Stomach (tissue), 4 donors: ENCODE data around the gene NPNT.

ENCODE experiments used
- POLR2A ChIP-seq, 4 donors: fragments of 450-650 bp; IDR thresholded peaks; one replicate each; pipeline ENCODE4 v1.6.1; 2016; ENCODE audit warnings: antibody characterized with exemption in 4 of 4, control low read depth in 2 of 4, mild to moderate bottlenecking in 1 of 4, moderate library complexity in 1 of 4
- TF ChIP-seq, protein P1 (sequence below), 7 experiments: fragments of 450-650 bp in 4 of 7; fragments of 200-600 bp in 3 of 7; sonication (generic) in 3 of 7; IDR thresholded peaks; one replicate each; pipeline ENCODE4 v1.5.1; 2016 to 2019; ENCODE audit warnings: antibody characterized with exemption in 7 of 7, control low read depth in 2 of 7, mild to moderate bottlenecking in 1 of 7

DNA sequence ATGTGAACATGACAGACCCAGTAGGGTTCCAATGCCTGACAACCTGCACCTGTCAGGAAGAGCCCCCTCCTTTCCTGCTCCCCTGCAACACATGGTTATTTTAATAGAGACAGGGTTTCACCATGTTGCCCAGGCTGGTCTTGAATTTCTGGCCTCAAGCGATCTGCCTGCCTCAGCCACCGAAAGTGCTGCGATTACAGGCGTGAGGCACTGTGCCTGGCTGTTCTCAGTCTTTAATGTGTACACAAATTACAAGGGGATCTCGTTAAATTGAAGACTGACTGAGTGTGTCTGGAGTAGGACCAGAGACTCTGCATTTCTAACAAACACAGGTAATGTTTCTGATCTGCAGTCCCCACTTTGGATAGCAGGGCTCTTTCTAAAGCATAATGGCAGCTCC, 55.4 kb downstream of the NPNT start:
- TF ChIP-seq POLR2A (IDR thresholded peaks at IDR 0.05), result no peak
- TF ChIP-seq, protein P1, sequence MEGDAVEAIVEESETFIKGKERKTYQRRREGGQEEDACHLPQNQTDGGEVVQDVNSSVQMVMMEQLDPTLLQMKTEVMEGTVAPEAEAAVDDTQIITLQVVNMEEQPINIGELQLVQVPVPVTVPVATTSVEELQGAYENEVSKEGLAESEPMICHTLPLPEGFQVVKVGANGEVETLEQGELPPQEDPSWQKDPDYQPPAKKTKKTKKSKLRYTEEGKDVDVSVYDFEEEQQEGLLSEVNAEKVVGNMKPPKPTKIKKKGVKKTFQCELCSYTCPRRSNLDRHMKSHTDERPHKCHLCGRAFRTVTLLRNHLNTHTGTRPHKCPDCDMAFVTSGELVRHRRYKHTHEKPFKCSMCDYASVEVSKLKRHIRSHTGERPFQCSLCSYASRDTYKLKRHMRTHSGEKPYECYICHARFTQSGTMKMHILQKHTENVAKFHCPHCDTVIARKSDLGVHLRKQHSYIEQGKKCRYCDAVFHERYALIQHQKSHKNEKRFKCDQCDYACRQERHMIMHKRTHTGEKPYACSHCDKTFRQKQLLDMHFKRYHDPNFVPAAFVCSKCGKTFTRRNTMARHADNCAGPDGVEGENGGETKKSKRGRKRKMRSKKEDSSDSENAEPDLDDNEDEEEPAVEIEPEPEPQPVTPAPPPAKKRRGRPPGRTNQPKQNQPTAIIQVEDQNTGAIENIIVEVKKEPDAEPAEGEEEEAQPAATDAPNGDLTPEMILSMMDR (IDR thresholded peaks at IDR 0.05), result no peak
